Measurements from ENCODE around the gene MYH11.
"Not testable (repeated sequence)": the region's sequence is repeated elsewhere in the genome, so short reads cannot be mapped to it uniquely, and the experiment has no call there.

MYH11 gene

DNA sequence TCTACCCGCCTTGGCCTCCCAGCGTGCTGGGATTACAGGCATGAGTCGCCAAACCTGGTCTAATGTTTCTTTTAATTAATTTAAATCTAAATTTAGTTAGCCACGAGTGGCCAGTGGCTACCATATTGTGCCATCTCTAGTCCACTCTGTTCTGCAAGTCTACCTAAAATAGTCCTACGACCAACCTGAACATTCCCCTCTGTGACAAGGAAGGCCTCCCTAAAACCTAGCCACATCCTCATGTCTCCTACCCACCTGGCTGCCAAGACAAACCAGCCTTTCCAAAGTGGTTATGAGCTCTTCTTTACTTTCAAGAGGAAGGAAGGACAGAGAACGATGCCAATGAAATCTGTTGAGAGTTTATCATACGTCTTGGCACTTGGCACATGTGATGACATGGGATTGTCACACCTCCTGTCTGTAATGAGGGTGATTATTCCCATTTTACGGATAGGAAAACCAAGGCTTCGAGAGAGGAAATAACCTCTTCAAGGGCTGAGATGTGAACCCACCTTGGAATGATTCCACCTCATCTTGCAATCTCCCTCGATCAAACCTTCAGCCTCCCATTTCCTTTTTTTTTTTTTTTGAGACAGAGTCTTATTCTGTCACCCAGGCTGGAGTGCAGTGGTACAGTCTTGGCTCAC, 19.7 kb downstream of the MYH11 start:
- DNase-seq, result no peak

GRCh38 chr16:15836074-15836473, 20.8 kb downstream of the MYH11 start:
- DNase-seq, result no peak

DNA sequence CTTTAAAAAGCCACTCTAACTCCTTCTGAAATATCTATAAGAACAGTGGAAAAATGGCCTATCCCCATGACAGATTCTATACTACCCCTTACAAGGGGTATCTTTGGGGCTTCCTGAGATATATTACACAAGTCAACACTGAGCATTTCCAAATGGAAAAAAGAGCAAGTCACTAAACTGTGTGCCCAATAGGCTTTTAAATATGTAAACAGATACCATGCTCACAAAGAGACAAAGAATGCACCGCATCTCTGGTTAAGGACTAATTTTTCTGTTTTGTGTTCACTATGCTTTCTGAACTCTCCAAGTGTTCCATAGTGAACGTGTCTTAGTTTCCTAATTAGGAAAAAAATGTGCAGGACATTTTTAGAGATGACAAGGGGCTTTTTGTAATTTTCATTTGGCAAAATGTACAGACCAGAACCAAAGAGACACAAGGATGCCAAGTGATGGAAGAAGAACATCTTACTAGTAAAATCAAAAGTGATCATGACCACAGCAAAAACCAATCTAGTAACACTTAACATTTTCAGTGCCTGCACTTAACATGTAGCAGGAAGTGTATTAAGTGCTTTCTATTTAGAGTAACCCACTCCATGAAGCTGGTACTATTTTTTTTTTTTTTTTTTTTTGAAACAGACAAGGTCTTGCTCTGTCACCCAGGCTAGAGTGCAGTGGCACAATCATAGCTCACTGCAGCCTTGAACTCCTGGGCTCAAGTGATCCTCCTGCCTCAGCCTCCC, 21.5 kb downstream of the MYH11 start:
- no peak for DNase-seq

DNA sequence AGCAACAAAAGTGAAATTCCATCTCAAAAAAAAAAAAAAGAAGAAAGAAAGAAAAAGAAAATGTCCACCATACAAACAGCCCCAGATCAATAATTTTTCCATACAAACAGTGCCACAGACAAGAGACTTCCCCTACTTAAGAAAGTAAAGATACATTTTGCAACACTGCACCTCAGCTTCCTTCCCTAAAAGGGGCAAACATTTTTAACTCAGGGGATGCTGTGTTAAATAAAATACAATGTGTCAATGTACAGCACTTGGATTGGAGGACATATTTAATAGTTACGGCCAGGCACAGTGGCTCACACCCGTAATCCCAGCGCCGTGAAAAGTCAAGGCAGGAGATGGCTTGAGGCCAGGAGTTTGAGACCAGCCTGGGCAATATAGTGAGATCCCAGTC, 22.3 kb downstream of the MYH11 start:
- DNase-seq, result no peak

GRCh38 chr16:15833541-15833940, 23.3 kb downstream of the MYH11 start:
- DNase-seq, result no peak

- no peak for DNase-seq
These were observed 24.6 kb downstream of the MYH11 start for GRCh38 chr16:15832241-15832640.

- no peak for DNase-seq
These were observed 25.9 kb downstream of the MYH11 start for GRCh38 chr16:15830832-15831451.

DNA sequence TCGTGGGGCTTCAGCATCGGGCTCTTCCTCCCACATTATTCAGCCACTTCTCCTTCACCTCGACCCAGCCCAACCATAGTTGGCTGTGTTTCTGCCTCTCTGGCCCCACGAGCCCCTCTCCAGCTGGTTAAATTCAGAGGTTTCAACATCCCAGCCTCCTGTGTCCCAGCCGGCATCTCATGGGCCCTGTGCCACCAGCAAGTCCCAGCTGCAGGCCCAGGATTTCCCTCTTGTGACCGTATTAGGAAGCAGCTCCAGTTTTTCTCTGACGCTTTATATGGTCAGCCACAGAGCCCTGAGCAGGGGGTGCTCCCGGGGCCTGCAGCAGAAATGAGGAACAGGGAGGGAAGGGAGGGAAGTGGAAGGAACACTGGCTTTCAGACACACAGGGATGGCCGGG, 27.4 kb downstream of the MYH11 start:
- no peak for DNase-seq

GRCh38 chr16:15827709-15828343, 29.0 kb downstream of the MYH11 start:
- DNase-seq, result no peak

DNA sequence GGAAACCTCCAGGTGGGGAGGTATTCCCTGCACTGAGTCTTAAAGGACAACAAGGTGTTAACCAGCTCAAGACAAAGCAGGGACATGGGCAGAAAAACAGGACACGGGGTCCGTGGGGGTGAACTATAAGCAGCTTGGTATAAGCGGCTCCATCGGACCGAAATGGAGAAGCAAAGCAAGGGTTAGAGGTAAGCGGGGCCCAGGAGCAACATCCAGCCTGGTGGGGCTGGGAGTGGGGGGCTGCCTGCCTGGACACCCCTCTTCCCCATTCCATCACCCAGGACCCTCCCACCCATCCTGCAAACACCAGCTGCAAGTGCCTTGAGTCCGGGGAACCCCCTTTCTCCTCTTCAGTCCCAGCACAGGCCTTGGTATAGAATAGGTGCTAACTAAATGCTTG, 29.5 kb downstream of the MYH11 start:
- DNase-seq, result no peak

GRCh38 chr16:15825750-15826305, 31.0 kb downstream of the MYH11 start:
- DNase-seq, result no peak

DNA sequence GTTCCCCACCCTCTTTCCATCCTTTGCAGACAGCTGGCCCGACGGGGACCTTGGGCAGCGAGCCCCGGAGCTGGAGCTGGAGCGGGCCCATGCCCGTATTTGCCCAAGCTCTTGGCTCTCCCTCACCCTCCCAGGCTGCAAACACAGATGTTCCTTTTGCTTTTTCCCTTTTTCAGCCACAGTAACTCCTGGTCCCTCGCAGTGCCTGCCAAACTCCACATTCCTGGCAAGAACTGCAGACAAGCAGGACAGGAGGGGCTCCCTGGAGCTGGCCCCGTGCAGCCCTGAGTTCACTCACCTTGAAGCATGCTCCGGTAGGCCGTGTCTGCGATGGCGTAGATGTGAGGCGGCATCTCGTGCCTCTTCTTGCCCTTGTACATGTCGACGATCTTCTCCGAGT, 33.9 kb downstream of the MYH11 start:
- DNase-seq, result no peak

DNA sequence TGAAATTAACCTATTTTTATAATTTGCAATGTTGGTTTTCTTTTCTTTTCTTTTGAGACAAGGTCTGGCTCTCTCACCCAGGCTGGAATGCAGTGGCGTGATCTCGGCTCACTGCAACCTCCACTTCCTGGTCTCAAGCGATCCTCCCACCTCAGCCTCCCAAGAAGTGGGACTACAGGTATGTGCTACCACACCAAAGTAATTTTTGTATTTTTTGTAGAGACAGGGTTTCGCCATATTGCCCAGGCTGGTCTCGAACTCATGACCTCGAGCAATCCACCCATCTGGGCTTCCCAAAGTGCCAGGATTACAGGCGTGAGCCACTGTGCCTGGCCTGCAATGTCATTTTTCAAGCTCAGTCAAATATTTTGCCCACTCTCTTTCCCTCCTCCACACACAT, 36.0 kb downstream of the MYH11 start:
- no peak for DNase-seq

GRCh38 chr16:15819046-15819445, 37.8 kb downstream of the MYH11 start:
- DNase-seq, result no peak

DNA sequence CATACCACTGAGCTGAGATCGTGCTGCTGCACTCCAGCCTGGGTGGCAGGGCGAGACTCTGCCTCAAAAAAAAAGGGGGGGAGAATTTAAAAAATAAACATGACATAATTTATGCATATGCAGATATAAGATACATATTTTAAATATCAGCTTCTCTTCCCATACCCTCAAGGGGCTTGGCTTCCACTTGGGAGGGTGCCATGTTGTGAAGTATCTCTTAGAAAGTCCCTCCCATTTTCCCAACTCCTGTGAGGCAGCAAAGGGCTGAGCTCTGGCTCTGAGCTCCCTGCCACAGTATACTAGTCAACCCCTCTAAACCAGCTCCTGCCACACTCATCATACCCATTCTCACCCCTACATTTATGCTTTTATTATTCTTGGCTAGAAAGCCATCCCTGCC, 39.4 kb downstream of the MYH11 start:
- no peak for DNase-seq

DNA sequence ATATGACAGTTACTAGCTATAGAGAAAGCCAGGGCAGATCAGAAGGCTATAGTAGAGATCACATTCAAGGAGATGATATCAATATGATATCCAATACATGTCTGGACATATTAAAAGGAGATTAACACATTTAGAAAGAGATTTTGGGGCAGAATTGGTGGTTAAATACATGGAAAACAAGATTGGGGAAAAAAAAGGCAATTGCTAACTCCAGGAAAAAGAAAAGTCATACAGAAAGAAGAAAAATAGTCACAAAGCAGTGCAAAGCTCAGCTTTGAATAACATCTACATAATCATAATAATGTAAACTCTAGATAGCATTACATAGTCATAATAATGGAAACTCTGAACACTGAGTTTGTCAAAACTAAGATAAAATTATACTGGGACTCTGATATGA, 40.6 kb downstream of the MYH11 start:
- no peak for DNase-seq

GRCh38 chr16:15812401-15812750, 44.5 kb downstream of the MYH11 start:
- not testable (repeated sequence) for DNase-seq

DNA sequence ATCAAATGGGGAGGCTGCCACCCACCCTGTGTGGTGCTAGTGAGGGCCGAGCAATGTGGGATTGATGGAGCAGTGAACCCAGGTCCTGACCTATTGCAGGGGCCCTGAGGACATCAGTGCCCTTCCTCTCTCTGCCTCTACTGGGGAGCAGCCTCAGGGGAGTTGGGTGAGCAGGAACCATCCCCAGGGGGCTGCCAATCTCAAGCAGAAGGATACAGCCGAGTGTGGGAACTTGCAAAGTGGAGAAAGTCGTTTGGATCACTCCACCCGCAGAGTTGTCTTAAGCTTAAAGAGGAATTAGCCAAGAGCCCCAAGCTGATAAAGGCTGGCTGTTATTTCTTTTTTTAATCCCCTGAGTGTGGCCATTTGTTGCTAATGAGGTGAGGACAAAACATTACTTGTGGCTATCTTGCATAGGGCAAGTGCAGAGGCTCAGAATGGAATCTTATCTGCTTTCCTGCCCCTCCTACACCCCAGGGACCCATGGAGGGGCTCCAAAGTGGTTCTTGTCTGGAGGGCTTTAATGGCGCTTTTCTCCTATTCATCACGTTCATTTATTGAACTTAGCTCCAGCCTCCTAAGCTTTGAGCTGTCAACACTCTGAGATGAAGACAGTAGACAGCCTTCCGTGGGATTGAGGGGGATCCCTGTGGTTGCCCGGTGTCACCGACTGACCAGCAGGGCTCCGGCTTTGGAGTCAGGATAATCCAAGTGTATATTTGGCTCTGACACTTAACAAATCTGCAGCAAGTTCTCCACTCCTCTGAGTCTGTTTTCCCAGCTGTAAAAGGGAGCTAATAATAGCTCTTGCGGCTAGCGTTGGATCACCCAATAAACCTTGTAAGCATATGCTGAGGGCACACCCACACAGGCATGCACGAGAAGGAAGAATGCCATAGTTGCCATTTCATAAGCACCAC, 45.1 kb downstream of the MYH11 start:
- DNase-seq, result no peak

DNA sequence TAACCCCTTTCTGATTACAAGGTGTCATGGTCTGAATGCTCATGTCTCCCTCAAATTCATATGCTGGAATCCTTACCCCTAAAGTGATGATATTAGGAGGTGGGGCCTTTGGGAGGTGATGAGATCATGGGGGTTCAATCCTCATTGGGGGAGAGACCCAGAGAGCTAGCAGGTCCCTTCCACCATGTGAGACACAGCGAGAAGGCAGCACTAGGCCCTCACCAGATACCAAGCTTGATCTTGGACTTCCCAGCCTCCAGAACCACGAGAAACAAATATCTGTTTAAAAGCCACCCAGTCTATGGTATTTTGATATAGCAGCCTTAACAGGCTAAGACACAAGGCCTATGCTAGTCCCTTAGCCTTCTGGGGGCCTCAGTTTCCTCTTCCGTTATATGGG, 45.9 kb downstream of the MYH11 start:
- no peak for DNase-seq

GRCh38 chr16:15810411-15810810, 46.4 kb downstream of the MYH11 start:
- no peak for DNase-seq

GRCh38 chr16:15809297-15809696, 47.5 kb downstream of the MYH11 start:
- not testable (repeated sequence) for DNase-seq

GRCh38 chr16:15808071-15808470, 48.8 kb downstream of the MYH11 start:
- DNase-seq, result no peak

GRCh38 chr16:15807603-15808009, 49.2 kb downstream of the MYH11 start:
- DNase-seq, result no peak

All from NCI-H2029 (cell line).